GM13977 (cell line): ENCODE measurements around the gene GPAM.

Experiments used
- DNase-seq: peaks from one replicate; pipeline ENCODE4 v3.0.0; 2012; ENCODE audit warnings: low spot score
- CTCF ChIP-seq: IDR thresholded peaks from 2 replicates; pipeline ENCODE4 v1.5.1; 2012; ENCODE audit warnings: mild to moderate bottlenecking, control low read depth; ENCODE audit not compliant: insufficient read depth; ENCODE audit errors: extremely low read depth, missing control alignments
- in situ Hi-C: fragments of 300-500 bp; cut with MboI; formaldehyde crosslinking; loops from one replicate; pipeline ENCODE4 v1.12.0; 2022; ENCODE audit warnings: low sequenced_read_pairs, low pct_unique_long_range_greater_than_20kb, mixed read lengths, inconsistent platforms; ENCODE audit not compliant: unreplicated experiment

GPAM gene

GRCh38 chr10:112221545-112221944 is 38.0 kb upstream of the GPAM start:
- no peak for DNase-seq
- in situ Hi-C loops = no loop called here
- no peak for TF ChIP-seq CTCF

GRCh38 chr10:112218960-112219359 is 35.4 kb upstream of the GPAM start:
- in situ Hi-C loops = no loop called here
- DNase-seq = no peak
- no peak for TF ChIP-seq CTCF

- in situ Hi-C loops = no loop called here
- TF ChIP-seq CTCF = no peak
- DNase-seq = no peak
Measured at GRCh38 chr10:112218036-112218390, 34.4 kb upstream of the GPAM start.

GRCh38 chr10:112217386-112218035 is 33.9 kb upstream of the GPAM start:
- no peak for DNase-seq
- TF ChIP-seq CTCF = no peak
- in situ Hi-C loops = no loop called here

GRCh38 chr10:112216966-112217365 is 33.4 kb upstream of the GPAM start:
- no peak for DNase-seq
- no peak for TF ChIP-seq CTCF
- in situ Hi-C loops = no loop called here

GRCh38 chr10:112216151-112216550 is 32.6 kb upstream of the GPAM start:
- TF ChIP-seq CTCF = no peak
- DNase-seq = no peak
- in situ Hi-C loops = no loop called here
